GM12891 (cell line): Measurements from ENCODE around the gene AFAP1L2.

ENCODE experiments used
- PAX5 ChIP-seq: IDR thresholded peaks from 2 replicates; pipeline ENCODE4 v1.6.1; 2011; ENCODE audit warnings: low read length, moderate library complexity, mild to moderate bottlenecking; ENCODE audit not compliant: insufficient read depth, severe bottlenecking
- POLR2A ChIP-seq: IDR thresholded peaks from 2 replicates; pipeline ENCODE4 v1.6.1; 2011; ENCODE audit warnings: low read depth, low read length, control low read depth
- POLR2AphosphoS5 ChIP-seq: IDR thresholded peaks from 2 replicates; pipeline ENCODE4 v1.6.1; 2011; ENCODE audit warnings: low read depth, low read length, control low read depth
- POU2F2 ChIP-seq: IDR thresholded peaks from 2 replicates; pipeline ENCODE4 v1.6.1; 2011; ENCODE audit warnings: low read depth, mild to moderate bottlenecking, control low read depth, low read length, moderate library complexity
- SPI1 ChIP-seq: IDR thresholded peaks from 2 replicates; pipeline ENCODE4 v1.6.1; 2011; ENCODE audit warnings: low read depth, low read length, control low read depth
- TAF1 ChIP-seq: IDR thresholded peaks from 2 replicates; pipeline ENCODE4 v1.6.1; 2011; ENCODE audit warnings: low read depth, low read length, control low read depth

DNA sequence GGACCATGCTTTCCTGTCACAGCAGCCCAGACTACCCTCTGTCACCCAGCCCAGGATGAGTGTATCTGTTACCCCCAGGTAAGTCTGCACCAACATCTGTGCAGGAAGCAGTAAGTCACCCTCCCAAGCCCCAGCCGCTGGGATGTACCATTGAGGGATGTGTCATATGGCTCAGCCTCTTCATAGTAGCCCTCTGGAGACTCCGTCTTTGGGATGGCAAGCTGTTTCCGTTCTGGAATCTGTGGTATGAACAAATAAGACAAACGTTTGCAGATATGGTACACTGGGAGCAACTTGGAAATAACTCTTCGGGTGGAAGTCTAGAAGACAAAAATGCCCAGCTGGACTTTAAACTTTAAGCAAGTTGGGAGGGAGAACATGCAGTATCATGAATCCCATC lies 81.3 kb downstream of the AFAP1L2 start:
- no peak for TF ChIP-seq POLR2A
- no peak for TF ChIP-seq POLR2AphosphoS5
- no peak for TF ChIP-seq TAF1
- TF ChIP-seq SPI1 = no peak
- TF ChIP-seq PAX5 = no peak
- TF ChIP-seq POU2F2 = no peak
